Melanocyte of skin (primary cell): Measurements from ENCODE around the gene TRIM5. TPM values are rescaled to one million over a fixed set of nuclear protein-coding genes. Genes with fewer than 3 reads are reported as not detected.

ENCODE experiments used
- total RNA-seq, 2 donors: library from RNA; depleted of rRNA; stranded (reverse); fragments of >200 nt; gene quantifications; 2 replicates each; pipeline ENCODE4 v1.2.3, GENCODE V29; 2012

Gene TRIM5, protein sequence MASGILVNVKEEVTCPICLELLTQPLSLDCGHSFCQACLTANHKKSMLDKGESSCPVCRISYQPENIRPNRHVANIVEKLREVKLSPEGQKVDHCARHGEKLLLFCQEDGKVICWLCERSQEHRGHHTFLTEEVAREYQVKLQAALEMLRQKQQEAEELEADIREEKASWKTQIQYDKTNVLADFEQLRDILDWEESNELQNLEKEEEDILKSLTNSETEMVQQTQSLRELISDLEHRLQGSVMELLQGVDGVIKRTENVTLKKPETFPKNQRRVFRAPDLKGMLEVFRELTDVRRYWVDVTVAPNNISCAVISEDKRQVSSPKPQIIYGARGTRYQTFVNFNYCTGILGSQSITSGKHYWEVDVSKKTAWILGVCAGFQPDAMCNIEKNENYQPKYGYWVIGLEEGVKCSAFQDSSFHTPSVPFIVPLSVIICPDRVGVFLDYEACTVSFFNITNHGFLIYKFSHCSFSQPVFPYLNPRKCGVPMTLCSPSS
- 10 to 100 TPM; 66.8 to 72.6 TPM for total RNA-seq

DNA sequence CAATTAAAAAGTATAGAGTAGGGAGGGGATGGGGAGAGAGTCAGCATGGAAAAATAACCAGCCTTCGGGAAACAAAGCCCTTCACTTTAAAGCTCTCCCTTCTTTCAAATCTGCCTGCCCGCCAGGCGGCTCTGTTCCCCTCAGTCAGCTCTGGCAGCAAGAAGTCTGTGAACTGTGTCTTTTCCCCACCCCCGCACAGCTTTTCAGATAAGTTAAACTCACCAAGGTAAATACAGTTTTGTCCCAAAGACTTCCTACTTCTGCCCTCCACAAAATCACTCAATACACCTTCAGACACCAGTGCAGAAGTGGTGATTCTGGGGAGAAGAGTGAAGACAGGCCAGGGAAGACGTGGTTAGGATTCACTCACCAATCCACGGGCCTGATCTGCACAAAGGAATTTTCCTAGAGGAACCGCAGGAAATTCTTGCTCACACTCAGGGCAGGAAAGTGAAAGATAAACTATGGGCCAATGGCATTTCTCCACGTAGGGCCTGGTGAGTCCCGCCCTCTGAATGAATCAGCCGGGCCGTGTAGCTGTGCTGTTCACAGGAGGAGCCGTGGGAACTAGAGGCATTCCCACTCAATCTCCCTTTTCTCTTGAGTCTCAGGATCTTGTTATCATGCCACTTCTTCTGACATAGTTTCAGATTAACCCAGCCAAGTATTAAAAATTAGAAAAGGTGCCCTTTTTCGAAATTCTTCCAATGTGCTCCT is at the start of gene TRIM5:
Gene TRIM5 (minus strand): TSS at position 429 of the 717 bp plus-strand sequence. CDS start 4,897 bp downstream, outside the sequence.

DNA sequence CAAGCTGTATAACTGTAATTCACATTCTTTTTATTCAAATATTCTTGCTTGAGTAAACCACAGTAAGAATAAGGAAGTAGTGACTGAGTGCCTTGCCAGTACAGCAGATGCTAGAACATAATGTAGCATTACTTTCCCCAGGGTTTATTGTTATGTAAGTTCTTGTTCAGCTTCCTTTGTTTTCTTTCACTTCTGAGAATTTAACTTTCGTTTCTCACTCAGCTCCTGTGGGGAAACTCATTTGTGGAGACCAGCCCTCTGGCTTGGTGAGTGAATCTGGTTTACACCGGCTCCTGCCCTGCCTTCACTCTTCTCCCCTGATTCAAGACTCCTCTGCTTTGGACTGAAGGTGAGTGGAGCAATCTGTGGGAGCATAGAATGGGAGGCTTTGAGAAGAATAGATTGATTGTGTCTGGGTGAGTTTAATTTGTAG is 4.7 kb upstream of the TRIM5 start, which contains the start of gene TRIM22:
Gene TRIM22 (plus strand): TSS at position 240 of the 433 bp plus-strand sequence. CDS start 6,443 bp downstream, outside the sequence.

GRCh38 chr11:5624489-5625279 is 60.2 kb downstream of the TRIM5 start, which contains the start of gene TRIM34:
TSS of gene TRIM34 (plus strand) at chr11:5625001. CDS start at chr11:5632332, 7,331 bp downstream.

Other genes with a start within 250 kb of the TRIM5 start
- under 1 TPM in 1 of 2 donors, not detected in 1; 0.34 TPM for gene OR51I1, start 243.6 kb downstream of the TRIM5 start, total RNA-seq
- gene OR51I2, start 235.8 kb downstream of the TRIM5 start, total RNA-seq: not detected
- not detected for gene OR52D1, start 196.4 kb downstream of the TRIM5 start, total RNA-seq
- gene UBQLN3, start 175.1 kb downstream of the TRIM5 start, total RNA-seq: not detected
- under 1 TPM in 1 of 2 donors, not detected in 1; 0.34 TPM for gene UBQLNL, start 168.4 kb downstream of the TRIM5 start, total RNA-seq
- gene OR52H1, start 136.5 kb downstream of the TRIM5 start, total RNA-seq: under 1 TPM in 1 of 2 donors, not detected in 1; 0.69 TPM
- gene OR52B6, start 104.2 kb downstream of the TRIM5 start, total RNA-seq: not detected
- 1 to 10 TPM; 4.5 to 8.7 TPM for gene TRIM6, start 88.4 kb downstream of the TRIM5 start, total RNA-seq
- 10 to 100 TPM; 19.3 to 26.6 TPM for gene TRIM34, start 60.1 kb downstream of the TRIM5 start, total RNA-seq
- gene TRIM22, start 4.7 kb upstream of the TRIM5 start, total RNA-seq: 100 to 1,000 TPM; 117 to 188 TPM
- gene OR56B1, start 51.4 kb upstream of the TRIM5 start, total RNA-seq: not detected
- gene OR52N4, start 69.2 kb upstream of the TRIM5 start, total RNA-seq: not detected
- gene OR52N5, start 98.3 kb upstream of the TRIM5 start, total RNA-seq: not detected
- gene OR52N1, start 106.2 kb upstream of the TRIM5 start, total RNA-seq: not detected
- not detected for gene OR52N2, start 123.8 kb upstream of the TRIM5 start, total RNA-seq
- gene OR52E6, start 156.8 kb upstream of the TRIM5 start, total RNA-seq: under 1 TPM in 1 of 2 donors, not detected in 1; 0.69 TPM
- not detected for gene OR52E8, start 172.6 kb upstream of the TRIM5 start, total RNA-seq
- not detected for gene OR52E4, start 195.6 kb upstream of the TRIM5 start, total RNA-seq
- gene OR52E5, start 208.1 kb upstream of the TRIM5 start, total RNA-seq: not detected